GM21447 (cell line): ENCODE results near the gene NALF2.

Source experiments
- ATAC-seq: cut with Tn5 transposase; IDR thresholded peaks from one replicate; pipeline ENCODE4 v1.9.1; 2021; ENCODE audit not compliant: unreplicated experiment

The NALF2 gene

DNA sequence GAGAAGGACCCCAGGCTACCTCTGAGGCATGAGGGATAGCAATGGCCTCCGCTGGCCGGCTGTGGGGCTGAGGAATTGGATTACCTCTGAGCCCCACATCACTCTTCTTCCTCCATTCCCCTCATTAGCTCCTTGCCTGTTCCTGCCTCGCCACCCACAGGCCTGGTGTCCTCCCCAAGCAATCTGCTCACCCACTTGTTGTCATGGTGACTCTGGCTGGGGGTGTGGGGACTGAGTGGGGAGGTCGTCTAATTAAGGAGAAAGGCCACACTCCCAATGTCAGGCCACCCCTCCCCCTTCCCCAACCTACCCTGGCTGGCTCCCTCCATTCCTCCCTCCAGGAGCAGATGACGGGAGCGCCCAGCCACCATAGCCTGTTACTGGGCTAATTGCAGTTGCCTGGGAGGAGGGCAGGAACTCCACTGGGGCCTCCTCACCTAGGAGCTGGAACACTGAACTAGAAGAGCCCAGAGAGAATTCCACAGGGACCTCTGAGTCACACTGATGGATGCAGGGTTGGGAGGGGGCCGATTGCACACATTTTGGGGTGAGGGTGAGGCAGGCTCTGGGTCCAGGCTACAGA is 20.7 kb downstream of the NALF2 start:
- ATAC-seq: no peak

DNA sequence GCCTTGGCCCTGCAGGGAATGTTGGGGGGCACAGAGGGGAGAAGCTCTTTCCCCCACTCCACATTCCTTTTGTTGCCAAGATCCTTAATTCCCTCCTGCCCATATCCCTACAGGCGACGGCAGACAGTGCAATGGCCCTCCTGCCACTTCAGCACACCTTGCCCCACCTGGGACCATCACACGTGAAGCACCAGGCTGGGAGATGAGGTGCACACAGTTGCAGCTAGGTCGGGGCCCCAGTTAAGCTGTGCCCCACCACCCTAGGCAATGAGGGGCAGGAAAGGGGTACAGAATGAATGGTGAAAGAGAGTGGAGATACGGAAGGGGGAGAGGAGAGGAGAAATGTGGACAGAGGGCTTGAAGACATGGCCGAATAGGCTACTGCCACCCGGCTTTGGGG is 26.2 kb downstream of the NALF2 start:
- no peak for ATAC-seq

DNA sequence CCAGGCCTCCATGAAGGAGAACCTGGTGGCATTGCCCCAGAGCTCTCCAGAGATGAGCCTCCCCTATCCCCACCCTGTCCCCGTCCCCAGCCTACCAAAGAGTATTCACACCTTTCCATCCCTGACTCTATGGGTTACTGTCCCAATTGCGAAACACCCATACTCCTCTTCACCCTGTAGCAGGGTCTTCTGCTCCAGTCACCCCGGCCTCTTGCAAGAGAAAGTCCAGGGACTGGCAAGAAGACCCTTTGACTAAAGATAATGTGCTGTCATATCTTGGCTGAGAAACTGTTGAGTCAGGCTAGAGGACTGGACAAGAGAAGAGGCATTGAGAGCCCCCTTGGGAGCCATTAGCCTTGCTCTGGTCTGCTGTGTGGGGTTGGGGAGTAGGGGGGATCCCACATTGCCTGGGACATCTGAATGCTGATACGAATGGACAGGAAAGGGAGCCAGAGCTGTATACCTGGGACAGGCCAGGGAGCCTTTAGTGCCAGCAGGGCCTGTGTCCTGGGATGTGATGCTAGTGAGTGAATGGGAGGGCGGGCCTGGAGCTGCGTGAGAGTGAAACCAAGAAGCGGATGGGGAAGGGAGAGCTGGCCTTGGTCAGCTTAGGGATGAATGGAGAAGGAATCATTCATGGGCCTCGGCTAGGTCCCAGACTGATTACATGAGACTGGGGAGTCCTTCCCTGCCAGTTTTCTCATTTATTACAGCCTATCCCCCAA is 27.1 kb downstream of the NALF2 start:
- ATAC-seq: no peak

DNA sequence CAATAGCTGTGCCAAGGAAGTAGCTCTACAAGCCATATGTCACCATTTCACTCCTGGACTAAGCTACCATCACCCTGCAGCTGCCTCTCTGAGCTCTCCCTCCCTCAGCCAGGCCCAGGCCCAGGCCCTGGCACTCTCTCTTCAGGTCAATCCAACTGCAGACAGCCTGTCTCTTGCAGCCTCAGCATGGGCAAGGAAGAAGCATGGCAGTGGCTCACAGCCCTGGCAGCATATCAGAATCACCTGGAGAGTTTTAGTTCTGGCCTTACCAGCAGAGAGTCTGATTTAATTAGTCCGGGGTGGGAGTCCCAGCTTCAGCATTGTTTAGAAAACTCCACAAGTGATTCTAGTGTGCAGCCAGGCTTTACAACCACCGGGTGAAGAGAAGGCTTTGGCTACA is 31.5 kb downstream of the NALF2 start:
- no peak for ATAC-seq

DNA sequence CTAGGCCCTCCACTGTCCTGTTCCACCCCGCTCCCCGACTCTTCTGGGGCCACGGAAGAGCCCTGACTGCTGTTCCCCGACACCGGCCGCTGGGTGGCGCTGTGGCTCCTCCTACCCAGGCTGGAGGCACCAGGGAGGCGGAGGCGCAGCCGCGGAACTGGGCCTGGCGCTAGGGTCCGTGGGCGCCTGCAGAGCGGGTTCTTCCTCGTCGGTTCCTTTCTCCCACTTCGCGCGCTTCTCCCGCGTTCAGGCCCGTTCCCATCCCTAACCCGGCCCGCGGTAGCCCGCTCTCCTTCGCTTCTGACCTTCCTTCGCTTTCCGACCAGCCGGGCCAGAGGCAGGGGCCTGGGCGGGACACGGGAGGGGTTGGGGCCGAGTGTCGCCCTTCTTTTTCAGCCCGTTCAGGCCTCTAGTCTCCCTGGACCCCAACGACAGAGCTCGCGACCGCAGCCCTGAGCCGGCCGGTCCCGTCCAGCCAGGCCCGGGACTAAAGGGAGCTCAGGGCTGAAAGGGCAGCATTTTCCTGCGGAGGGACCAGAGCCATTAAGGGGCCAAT is 34.3 kb downstream of the NALF2 start:
- ATAC-seq: peak; percentile 85

DNA sequence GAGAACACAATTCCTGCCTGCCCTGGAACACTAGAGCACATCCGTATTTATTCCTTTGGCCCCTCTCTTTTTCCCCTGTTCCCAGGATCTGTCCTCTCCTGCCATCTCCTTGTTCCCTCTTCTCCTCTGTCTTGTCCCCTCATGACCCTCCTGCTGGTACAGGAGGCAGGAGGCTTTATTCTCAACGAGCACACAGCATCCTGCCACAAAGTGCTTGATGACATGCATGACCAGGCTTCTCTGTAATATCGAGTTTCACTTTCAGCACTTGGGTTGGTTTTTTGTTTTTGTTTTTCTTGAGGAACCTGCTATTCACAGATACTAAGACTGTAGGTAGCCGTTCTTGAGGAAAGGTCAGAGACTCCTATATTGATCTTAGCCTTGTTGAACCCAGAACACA is 35.3 kb downstream of the NALF2 start:
- ATAC-seq: no peak

DNA sequence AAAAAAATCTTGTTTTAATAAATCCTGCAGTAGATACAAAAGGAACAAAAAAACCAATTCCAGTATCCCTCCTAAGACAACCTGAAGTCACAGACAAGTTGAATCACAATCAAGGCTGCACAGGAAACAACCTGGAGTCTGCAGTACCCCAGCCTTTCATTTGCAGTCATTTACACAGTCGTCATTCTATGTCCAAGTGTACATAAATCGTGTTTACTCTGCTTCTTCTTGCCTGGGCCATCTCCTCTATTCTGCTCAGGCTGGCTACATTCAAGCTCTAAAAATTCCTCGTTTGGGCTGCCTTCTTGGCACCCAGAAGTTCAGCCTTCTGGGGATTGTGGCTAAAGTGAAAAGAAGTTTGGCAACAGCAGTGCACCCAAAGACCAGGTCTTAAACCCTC is 37.8 kb downstream of the NALF2 start:
- ATAC-seq: no peak

DNA sequence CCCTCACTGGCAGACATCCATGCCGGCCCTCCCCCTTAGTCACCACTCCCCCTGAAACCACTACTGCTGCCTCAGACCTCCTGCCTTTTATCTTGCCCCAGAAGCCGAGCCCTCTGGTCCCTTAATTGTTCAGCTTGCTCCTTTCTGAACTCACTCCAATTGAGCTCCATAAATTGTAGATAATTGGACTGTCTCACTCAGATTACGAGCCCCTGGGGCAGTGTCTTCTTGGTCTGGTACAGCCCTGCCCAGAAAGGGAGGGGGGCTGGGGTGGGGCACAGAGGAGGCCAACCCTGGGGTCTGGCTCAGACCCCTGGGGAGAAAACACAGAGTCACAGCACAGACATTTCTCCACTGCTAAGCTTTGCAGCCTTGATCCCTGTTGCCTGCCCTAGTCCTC is 39.4 kb downstream of the NALF2 start:
- ATAC-seq: no peak

DNA sequence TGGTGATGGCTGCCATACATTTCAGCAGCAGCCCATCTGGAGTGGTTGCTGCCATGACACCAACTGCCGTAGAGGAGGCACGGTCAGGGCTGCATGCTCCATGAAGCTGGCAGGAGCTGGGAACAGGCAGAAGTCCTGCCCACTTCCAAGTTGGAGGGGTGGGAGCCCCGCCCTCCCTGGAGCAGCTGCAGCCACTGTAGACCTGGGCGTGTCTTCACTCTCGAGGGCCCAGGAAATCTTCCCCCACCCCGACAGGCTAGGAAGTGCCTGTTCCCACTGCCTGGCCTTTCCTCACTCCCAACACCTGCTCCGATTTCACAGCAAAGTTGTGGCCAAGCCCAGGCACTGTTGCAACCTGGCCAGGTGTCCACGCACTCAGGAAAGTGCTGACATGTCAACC is 42.3 kb downstream of the NALF2 start:
- ATAC-seq: no peak

DNA sequence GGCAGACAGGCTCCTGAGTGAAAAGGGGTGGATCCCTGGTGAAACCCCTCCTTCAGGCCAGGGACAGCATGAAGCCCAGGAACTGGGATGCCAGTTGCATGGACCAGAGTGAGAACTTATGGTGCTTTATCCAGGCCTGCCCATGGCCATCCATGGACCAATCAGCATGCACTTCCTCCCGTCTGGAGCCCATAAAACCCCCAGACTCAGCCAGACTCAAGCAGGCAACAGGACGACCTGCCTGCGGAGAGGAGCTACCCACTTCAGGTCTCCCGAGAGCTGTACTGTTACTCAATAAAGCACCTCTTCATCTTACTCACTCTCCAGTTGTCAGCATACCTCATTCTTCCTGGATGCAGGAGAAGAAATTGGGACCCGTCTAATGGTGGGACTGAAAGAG is 42.9 kb downstream of the NALF2 start:
- no peak for ATAC-seq

DNA sequence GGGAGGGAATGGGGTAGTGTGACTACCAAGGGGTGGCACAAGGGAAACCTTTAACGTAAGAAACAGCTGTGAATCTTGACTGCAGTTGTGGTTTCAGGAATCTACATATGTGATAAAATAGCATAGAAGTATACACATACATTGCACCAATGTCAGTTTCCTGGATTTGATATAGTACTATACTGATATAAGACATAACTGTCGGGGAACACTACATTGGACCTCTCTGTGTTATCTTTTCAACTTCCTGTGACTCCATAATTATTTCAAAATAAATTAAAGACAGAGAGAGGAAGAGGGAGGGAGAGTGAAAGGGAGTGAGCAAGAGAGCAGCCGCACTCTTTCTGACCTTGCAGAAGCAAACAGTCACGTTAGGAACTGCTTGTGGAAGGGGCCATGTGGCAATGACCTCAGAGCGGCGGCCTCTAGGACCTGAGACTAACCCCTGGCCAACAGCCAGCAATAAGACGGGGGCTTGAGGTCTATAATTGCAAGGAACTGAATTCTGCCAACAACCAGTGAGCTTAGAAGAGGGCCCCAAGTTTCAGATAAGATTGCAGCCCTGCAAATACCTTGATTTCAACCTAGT is 47.4 kb downstream of the NALF2 start:
- no peak for ATAC-seq

DNA sequence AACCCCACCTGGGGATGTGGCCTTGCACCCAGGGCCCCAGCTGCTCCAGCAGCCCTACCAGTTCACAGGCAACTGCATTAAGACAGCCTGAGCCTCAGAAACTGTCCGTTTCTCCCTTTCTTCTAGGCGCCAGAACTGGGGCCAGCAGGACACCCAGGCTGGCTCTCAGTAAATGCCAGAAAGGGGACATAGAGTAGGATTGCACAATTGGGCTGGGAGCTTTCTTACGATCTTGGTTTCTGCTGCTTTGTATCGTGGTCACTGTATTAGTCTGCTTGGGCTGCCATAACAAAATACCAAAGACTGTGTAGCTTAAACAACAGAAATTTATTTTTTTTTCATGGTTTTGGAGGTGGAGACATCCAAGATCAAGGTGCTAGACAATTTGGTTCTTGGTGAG is 48.4 kb downstream of the NALF2 start:
- ATAC-seq: no peak
